Activated T-cell treated with anti-CD3 and anti-CD28 coated beads, Interleukin-2, amount 50 U/mL, for 24 hours (primary cell): ENCODE measurements around the gene ITIH6.
"Not testable (repeated sequence)": the region's sequence is repeated elsewhere in the genome, so short reads cannot be mapped to it uniquely, and the experiment has no call there.

Experiments
- DNase-seq: peaks from one replicate; pipeline ENCODE4 v3.0.0-alpha.2; 2020
- H3K27ac Mint-ChIP-seq: 2 replicates; pipeline ENCODE4 v1.8.0; 2020; ENCODE audit warnings: mild to moderate bottlenecking, mixed read lengths
- H3K27me3 Mint-ChIP-seq: 2 replicates; pipeline ENCODE4 v1.8.0; 2020; ENCODE audit warnings: mixed read lengths
- H3K36me3 Mint-ChIP-seq: 2 replicates; pipeline ENCODE4 v1.8.0; 2020; ENCODE audit warnings: low read depth, mixed read lengths
- H3K4me1 Mint-ChIP-seq: 2 replicates; pipeline ENCODE4 v1.8.0; 2020; ENCODE audit warnings: low read depth, mixed read lengths
- H3K4me3 Mint-ChIP-seq: 2 replicates; pipeline ENCODE4 v1.8.0; 2020; ENCODE audit warnings: mild to moderate bottlenecking, moderate library complexity, mixed read lengths
- H3K9me3 Mint-ChIP-seq: 2 replicates; pipeline ENCODE4 v1.8.0; 2020; ENCODE audit warnings: mixed read lengths

Gene ITIH6, protein sequence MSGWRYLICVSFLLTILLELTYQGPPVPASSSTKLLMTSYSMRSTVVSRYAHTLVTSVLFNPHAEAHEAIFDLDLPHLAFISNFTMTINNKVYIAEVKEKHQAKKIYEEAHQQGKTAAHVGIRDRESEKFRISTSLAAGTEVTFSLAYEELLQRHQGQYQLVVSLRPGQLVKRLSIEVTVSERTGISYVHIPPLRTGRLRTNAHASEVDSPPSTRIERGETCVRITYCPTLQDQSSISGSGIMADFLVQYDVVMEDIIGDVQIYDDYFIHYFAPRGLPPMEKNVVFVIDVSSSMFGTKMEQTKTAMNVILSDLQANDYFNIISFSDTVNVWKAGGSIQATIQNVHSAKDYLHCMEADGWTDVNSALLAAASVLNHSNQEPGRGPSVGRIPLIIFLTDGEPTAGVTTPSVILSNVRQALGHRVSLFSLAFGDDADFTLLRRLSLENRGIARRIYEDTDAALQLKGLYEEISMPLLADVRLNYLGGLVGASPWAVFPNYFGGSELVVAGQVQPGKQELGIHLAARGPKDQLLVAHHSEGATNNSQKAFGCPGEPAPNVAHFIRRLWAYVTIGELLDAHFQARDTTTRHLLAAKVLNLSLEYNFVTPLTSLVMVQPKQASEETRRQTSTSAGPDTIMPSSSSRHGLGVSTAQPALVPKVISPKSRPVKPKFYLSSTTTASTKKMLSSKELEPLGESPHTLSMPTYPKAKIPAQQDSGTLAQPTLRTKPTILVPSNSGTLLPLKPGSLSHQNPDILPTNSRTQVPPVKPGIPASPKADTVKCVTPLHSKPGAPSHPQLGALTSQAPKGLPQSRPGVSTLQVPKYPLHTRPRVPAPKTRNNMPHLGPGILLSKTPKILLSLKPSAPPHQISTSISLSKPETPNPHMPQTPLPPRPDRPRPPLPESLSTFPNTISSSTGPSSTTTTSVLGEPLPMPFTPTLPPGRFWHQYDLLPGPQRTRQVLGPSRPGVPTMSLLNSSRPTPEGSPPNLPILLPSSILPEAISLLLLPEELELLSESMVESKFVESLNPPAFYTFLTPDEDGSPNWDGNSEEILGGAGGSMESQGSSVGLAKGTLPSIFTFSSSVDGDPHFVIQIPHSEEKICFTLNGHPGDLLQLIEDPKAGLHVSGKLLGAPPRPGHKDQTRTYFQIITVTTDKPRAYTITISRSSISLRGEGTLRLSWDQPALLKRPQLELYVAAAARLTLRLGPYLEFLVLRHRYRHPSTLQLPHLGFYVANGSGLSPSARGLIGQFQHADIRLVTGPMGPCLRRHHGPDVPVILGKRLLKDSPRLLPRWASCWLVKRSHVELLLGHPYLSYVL

DNA sequence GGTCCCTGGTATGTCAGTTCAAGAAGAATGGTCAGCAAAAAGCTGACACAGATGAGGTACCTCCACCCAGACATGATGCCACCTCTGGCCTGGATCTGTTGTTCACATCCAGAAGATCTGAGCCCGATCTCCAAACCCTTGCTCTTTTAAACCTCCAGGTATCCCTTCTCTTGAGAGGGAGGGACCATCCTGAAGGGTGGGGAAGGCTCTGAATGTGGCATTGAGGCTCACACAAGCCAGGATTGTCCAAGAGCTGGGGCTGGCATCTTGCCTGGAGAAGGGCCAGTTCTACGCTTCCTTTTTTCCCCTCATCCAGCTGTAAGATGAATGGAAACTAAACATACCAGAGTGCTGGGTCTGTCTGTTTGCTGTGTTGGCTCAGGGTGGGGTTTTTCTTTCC lies at the start of gene ITIH6:
TSS of gene ITIH6 (minus strand) at position 119 of the 400 bp plus-strand sequence. CDS start at position 74, 45 bp downstream.
- H3K9me3 Mint-ChIP-seq = no peaks in the 10 kb centered on the region
- no peak within 1 kb of the TSS for H3K27ac Mint-ChIP-seq
- peaks cover 33% of the 10 kb centered on the region for H3K27me3 Mint-ChIP-seq
- no peaks in the 10 kb centered on the region for H3K4me1 Mint-ChIP-seq
- no peaks in the 10 kb centered on the region for H3K36me3 Mint-ChIP-seq
- no peak within 1 kb of the TSS for H3K4me3 Mint-ChIP-seq
- no peak for DNase-seq

DNA sequence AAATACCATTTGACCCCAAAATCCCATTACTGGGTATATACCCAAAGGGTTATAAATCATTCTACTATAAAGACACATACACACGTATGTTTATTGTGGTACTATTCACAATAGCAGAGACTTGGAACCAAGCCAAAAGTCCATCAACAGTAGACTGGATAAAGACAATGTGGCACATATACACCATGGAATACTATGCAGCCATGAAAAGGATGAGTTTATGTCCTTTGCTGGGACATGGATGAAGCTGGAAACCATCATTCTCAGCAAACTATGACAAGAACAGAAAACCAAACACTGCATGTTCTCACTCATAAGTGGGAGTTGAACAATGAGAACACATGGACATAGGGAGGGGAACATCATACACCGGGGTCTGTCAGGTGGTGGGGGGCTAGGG lies 49.6 kb upstream of the ITIH6 start:
- not testable (repeated sequence) for DNase-seq, H3K36me3 Mint-ChIP-seq, H3K4me1 Mint-ChIP-seq, H3K9me3 Mint-ChIP-seq, H3K4me3 Mint-ChIP-seq, H3K27ac Mint-ChIP-seq
- peaks cover 30% of the 10 kb centered on the region for H3K27me3 Mint-ChIP-seq

- no peak for DNase-seq
- Mint-ChIP-seq H3K36me3 (no peaks in the 10 kb centered on the region), H3K9me3 (no peaks in the 10 kb centered on the region), H3K4me3 (no peak overlapping the region), H3K27me3 (peaks cover 66% of the 10 kb centered on the region), H3K4me1 (no peaks in the 10 kb centered on the region), H3K27ac (no peak overlapping the region)
Observed at GRCh38 chrX:54843050-54843449, 45.0 kb upstream of the ITIH6 start.

GRCh38 chrX:54842607-54843006 lies 44.6 kb upstream of the ITIH6 start:
- H3K9me3 Mint-ChIP-seq = no peaks in the 10 kb centered on the region
- H3K36me3 Mint-ChIP-seq = no peaks in the 10 kb centered on the region
- peaks cover 69% of the 10 kb centered on the region for H3K27me3 Mint-ChIP-seq
- DNase-seq = no peak
- no peak overlapping the region for H3K27ac Mint-ChIP-seq
- H3K4me1 Mint-ChIP-seq = no peaks in the 10 kb centered on the region
- H3K4me3 Mint-ChIP-seq = no peak overlapping the region

GRCh38 chrX:54841184-54841874 lies 43.3 kb upstream of the ITIH6 start:
- H3K4me3 Mint-ChIP-seq, H3K27ac Mint-ChIP-seq, H3K36me3 Mint-ChIP-seq, H3K9me3 Mint-ChIP-seq, H3K4me1 Mint-ChIP-seq, DNase-seq: not testable (repeated sequence)
- peaks cover 76% of the 10 kb centered on the region for H3K27me3 Mint-ChIP-seq

DNA sequence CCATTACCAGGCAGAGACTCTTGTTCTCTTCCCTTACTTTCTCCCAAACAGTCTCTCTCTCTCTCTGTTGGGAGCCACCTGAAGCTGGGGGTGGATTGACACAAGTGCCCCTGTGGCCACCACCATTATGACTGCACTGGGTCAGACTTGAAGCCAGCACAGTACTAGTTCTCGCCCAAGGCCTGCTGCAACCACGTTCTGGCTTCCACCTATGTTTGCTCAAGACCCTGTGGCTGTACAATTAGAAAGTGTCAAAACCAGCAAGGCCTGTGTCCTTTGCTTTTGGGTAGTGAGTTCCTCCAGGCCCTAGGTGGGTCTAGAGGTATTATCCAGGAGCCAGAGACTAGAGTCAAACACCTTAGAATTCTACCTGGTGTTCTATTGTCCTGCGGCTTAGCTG lies 40.5 kb upstream of the ITIH6 start:
- no peaks in the 10 kb centered on the region for H3K4me1 Mint-ChIP-seq

DNA sequence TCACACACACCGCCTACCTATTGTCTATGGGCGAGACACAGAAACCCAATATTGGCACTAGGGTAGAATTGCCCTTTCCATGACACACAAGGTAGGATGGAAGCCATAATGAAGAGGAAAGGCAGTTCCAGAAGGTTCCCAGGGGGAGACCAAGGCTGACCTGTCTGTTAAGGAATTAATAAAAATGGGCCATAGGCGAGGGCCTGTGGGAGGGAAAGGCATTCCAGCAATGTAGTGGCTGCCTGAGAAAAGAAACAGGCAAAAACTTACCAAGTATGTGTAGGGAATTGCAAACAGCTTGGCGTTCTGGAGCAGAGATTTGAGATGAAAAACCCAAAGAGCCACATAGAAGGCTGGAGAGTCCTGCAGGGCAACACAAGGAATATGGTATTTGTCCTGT lies 28.5 kb upstream of the ITIH6 start:
- no peak for DNase-seq
- H3K27ac Mint-ChIP-seq = no peak overlapping the region
- H3K27me3 Mint-ChIP-seq = peaks cover 25% of the 10 kb centered on the region
- H3K4me3 Mint-ChIP-seq = no peak overlapping the region
- H3K36me3 Mint-ChIP-seq = no peaks in the 10 kb centered on the region
- peaks cover 2% of the 10 kb centered on the region for H3K4me1 Mint-ChIP-seq
- no peaks in the 10 kb centered on the region for H3K9me3 Mint-ChIP-seq

More for the DNA sequence above, 40.5 kb upstream of the ITIH6 start:
- no peak for DNase-seq
- Mint-ChIP-seq H3K36me3 (no peaks in the 10 kb centered on the region), H3K4me3 (no peak overlapping the region), H3K27me3 (peaks cover 81% of the 10 kb centered on the region), H3K9me3 (no peaks in the 10 kb centered on the region), H3K27ac (no peak overlapping the region)

GRCh38 chrX:54825716-54826438 lies 27.8 kb upstream of the ITIH6 start:
- Mint-ChIP-seq H3K4me3 (no peak overlapping the region), H3K36me3 (no peaks in the 10 kb centered on the region), H3K4me1 (peaks cover 2% of the 10 kb centered on the region), H3K27me3 (peaks cover 28% of the 10 kb centered on the region), H3K27ac (no peak overlapping the region), H3K9me3 (no peaks in the 10 kb centered on the region)
- peak; percentile 51 for DNase-seq

DNA sequence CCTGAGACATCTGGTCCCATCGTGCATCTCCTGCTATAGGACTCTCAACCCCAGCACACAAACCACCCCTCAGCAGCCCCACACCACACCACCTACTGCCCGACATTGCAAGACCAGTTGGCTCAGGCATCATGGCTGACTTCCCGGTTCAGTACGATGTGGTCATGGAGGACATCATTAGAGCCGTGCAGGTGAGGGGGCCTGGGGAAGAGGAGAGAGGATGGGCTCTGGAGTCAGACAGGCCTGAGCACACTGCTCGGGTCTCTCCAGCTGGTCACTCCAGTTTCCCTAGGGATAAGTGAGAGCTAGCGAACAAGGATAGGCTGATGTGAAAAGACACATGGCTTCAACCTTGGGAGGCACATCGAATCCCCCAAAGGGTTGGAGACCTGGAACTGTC lies 26.7 kb upstream of the ITIH6 start:
- Mint-ChIP-seq H3K36me3 (no peaks in the 10 kb centered on the region), H3K4me1 (peaks cover 2% of the 10 kb centered on the region), H3K27me3 (peaks cover 29% of the 10 kb centered on the region), H3K4me3 (no peak overlapping the region), H3K27ac (no peak overlapping the region), H3K9me3 (no peaks in the 10 kb centered on the region)
- DNase-seq = no peak

DNA sequence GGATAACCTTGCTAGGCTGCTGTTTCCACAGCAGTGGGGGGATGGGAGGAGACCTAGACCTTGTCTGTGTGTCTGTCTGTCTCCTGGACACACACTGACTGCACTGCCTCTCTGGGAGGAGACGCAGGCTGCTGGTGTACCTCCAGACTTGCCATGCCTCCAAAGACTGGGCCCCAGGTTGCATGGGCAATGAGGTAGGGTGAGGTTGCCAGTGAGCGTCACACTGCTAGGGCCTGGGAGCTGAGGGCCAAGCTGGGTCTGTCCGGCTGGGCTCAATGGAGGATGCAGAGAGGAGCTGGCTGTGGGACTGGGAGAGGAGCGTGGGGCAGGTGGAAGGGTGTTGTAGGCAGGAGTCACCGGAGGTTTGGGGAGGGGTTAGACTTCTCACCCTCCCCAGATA lies 26.1 kb upstream of the ITIH6 start:
- Mint-ChIP-seq H3K4me3 (no peak overlapping the region), H3K36me3 (no peaks in the 10 kb centered on the region), H3K27me3 (peaks cover 29% of the 10 kb centered on the region), H3K4me1 (peaks cover 2% of the 10 kb centered on the region), H3K9me3 (no peaks in the 10 kb centered on the region), H3K27ac (no peak overlapping the region)
- no peak for DNase-seq

- peaks cover 30% of the 10 kb centered on the region for H3K27me3 Mint-ChIP-seq
- no peak for DNase-seq
- H3K4me3 Mint-ChIP-seq = no peak overlapping the region
- H3K27ac Mint-ChIP-seq = no peak overlapping the region
- H3K9me3 Mint-ChIP-seq = no peaks in the 10 kb centered on the region
- peaks cover 1% of the 10 kb centered on the region for H3K36me3 Mint-ChIP-seq
- peaks cover 4% of the 10 kb centered on the region for H3K4me1 Mint-ChIP-seq
Observed at GRCh38 chrX:54821310-54821709, 23.3 kb upstream of the ITIH6 start.

GRCh38 chrX:54820737-54821136 lies 22.7 kb upstream of the ITIH6 start:
- no peak overlapping the region for H3K27ac Mint-ChIP-seq
- no peak overlapping the region for H3K4me3 Mint-ChIP-seq
- DNase-seq = no peak
- H3K36me3 Mint-ChIP-seq = peaks cover 7% of the 10 kb centered on the region
- H3K4me1 Mint-ChIP-seq = peaks cover 3% of the 10 kb centered on the region
- H3K27me3 Mint-ChIP-seq = peaks cover 28% of the 10 kb centered on the region
- no peaks in the 10 kb centered on the region for H3K9me3 Mint-ChIP-seq

- H3K4me3 Mint-ChIP-seq = no peak overlapping the region
- no peak overlapping the region for H3K27ac Mint-ChIP-seq
- no peak for DNase-seq
- no peaks in the 10 kb centered on the region for H3K9me3 Mint-ChIP-seq
- peaks cover 23% of the 10 kb centered on the region for H3K27me3 Mint-ChIP-seq
- H3K4me1 Mint-ChIP-seq = peaks cover 3% of the 10 kb centered on the region
- peaks cover 17% of the 10 kb centered on the region for H3K36me3 Mint-ChIP-seq
Observed at GRCh38 chrX:54819201-54819600, 21.1 kb upstream of the ITIH6 start.
